Gastrocnemius medialis (tissue), 4 donors: ENCODE data around the gene UNK. TPM values are rescaled to one million over a fixed set of nuclear protein-coding genes. Genes with fewer than 3 reads are reported as not detected.

Source experiments
- ATAC-seq, 2 donors: fragments of 150-250 bp; one replicate each; pipeline ENCODE4 v1.9.1; 2016
- DNase-seq, 2 donors: peaks; one replicate each; pipeline ENCODE4 v3.0.0-alpha.2; 2019
- H3K27ac ChIP-seq, 4 donors: fragments of 200-600 bp; sonication (generic); 1 replicate in 1 of 4; 2 replicates in 3 of 4; pipeline ENCODE4 v1.5.1; 2016 to 2018; ENCODE audit warnings: mild to moderate bottlenecking in 2 of 4, moderate library complexity in 1 of 4
- H3K27me3 ChIP-seq, 3 donors: fragments of 200-600 bp; sonication (generic) in 2 of 3; 1 replicate in 1 of 3; 2 replicates in 2 of 3; pipeline versions ENCODE4 v1.5.1 to v1.6.0; 2016 to 2019; ENCODE audit warnings: mild to moderate bottlenecking in 1 of 3, moderate library complexity in 1 of 3
- H3K36me3 ChIP-seq, 2 donors: fragments of 200-600 bp; sonication (generic) in 1 of 2; one replicate each; pipeline ENCODE4 v1.5.1; 2017 to 2018
- H3K4me1 ChIP-seq, 2 donors: fragments of 200-600 bp; sonication (generic) in 1 of 2; one replicate each; pipeline ENCODE4 v1.5.1; 2016 to 2017; ENCODE audit warnings: mild to moderate bottlenecking in 2 of 2
- H3K4me3 ChIP-seq, 4 donors: fragments of 200-600 bp; sonication (generic) in 3 of 4; 1 replicate in 1 of 4; 2 replicates in 3 of 4; pipeline ENCODE4 v1.5.1; 2016 to 2019; ENCODE audit warnings: mild to moderate bottlenecking in 2 of 4
- H3K9me3 ChIP-seq, 3 donors: fragments of 200-600 bp; sonication (generic) in 2 of 3; 1 replicate in 1 of 3; 2 replicates in 2 of 3; pipeline ENCODE4 v1.5.1; 2016 to 2019
- POLR2A ChIP-seq, 2 donors: fragments of 450-650 bp; IDR thresholded peaks; one replicate each; pipeline ENCODE4 v1.6.1; 2017; ENCODE audit warnings: antibody characterized with exemption in 2 of 2, mild to moderate bottlenecking in 2 of 2, moderate library complexity in 2 of 2
- in situ Hi-C, 4 donors: fragments of 200-750 bp; cut with MboI; loops; one replicate each; pipeline versions ENCODE4 v1.15.0 to v1.8.0; 2017; ENCODE audit warnings: low sequenced_read_pairs in 4 of 4
- intact Hi-C: fragments of 100-400 bp; cut with DNase I; formaldehyde crosslinking; loops from one replicate; pipeline ENCODE4 v1.15.1; 2023; ENCODE audit warnings: low total_unique reads
- total RNA-seq, 4 donors: library from RNA; depleted of rRNA; stranded (reverse); fragments of >200 nt; gene quantifications; one replicate each; pipeline versions ENCODE4 v1.1.0 to v1.2.3, GENCODE V29; 2016
- TF ChIP-seq, protein P1 (sequence below), 5 experiments: fragments of 450-650 bp in 3 of 5; fragments of 200-600 bp in 2 of 5; sonication (generic) in 2 of 5; IDR thresholded peaks in 4 of 5; conservative IDR thresholded peaks in 1 of 5; 1 replicate in 4 of 5; 2 replicates in 1 of 5; pipeline ENCODE4 v1.5.1; 2016 to 2019; ENCODE audit warnings: antibody characterized with exemption in 5 of 5, mild to moderate bottlenecking in 3 of 5, moderate library complexity in 3 of 5

UNK gene
- total RNA-seq, 4 donors from 2014 or later, result 10.4 to 19.2 (median 13.1) TPM

DNA sequence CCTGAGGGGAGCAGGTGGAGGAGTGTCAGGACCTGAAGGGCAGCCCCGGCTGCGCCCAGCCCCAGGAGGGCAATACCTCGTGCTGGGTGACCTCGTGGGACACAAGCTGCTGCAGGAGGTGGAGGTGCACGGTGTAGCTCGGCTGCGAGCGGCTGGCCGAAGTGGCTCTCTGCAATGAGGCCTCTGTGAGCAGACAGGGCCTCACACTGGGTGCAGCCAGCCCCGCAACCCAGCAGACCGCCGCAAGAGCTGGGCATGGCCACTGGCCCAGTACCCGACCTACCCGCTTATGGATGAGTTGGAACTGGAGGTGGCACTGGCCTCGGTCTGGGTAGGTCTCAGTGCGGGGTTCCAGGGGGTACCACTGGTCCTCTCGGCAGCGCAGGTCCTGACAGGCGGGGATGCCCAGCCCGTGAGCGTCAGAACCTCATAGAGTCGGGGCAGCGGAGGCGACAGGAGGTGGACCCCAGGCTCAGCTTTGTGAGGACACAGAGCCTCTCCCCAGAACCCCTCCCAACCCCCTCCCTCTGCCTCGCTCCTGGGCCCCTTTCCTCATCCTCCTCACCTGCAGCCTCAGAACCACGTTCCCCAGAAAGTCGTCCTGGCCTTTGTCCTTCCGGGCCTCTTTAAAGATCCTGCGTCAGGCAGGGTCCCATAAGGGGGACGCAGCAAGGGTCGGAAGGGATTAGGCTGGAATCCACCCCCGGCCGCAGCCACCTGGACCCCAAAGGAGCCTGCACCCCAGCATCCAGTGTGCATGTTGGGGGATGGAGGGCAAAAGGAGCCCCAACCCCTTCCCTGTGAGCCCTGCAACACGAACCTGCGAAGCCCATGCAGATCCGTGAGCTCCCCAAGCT is 55.6 kb downstream of the UNK start:
- H3K4me3 ChIP-seq, result no peak overlapping the region
- H3K9me3 ChIP-seq, result no peaks in the 10 kb centered on the region
- intact Hi-C loops (no loop called here), in situ Hi-C loops (no loop called here)
- TF ChIP-seq POLR2A (IDR thresholded peaks at IDR 0.05), result no peak
- TF ChIP-seq, protein P1, sequence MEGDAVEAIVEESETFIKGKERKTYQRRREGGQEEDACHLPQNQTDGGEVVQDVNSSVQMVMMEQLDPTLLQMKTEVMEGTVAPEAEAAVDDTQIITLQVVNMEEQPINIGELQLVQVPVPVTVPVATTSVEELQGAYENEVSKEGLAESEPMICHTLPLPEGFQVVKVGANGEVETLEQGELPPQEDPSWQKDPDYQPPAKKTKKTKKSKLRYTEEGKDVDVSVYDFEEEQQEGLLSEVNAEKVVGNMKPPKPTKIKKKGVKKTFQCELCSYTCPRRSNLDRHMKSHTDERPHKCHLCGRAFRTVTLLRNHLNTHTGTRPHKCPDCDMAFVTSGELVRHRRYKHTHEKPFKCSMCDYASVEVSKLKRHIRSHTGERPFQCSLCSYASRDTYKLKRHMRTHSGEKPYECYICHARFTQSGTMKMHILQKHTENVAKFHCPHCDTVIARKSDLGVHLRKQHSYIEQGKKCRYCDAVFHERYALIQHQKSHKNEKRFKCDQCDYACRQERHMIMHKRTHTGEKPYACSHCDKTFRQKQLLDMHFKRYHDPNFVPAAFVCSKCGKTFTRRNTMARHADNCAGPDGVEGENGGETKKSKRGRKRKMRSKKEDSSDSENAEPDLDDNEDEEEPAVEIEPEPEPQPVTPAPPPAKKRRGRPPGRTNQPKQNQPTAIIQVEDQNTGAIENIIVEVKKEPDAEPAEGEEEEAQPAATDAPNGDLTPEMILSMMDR (IDR thresholded peaks at IDR 0.05 in 4 of 5, conservative IDR thresholded peaks at IDR 0.05 in 1 of 5), result no peak
- no peak for ATAC-seq
- H3K36me3 ChIP-seq, result peaks cover 0 to 20% of the 10 kb centered on the region in 2 donors
- H3K27ac ChIP-seq, result no peak overlapping the region
- DNase-seq, result no peak
- no peaks in the 10 kb centered on the region for H3K27me3 ChIP-seq
- peaks cover 5 to 9% of the 10 kb centered on the region in 2 donors for H3K4me1 ChIP-seq

DNA sequence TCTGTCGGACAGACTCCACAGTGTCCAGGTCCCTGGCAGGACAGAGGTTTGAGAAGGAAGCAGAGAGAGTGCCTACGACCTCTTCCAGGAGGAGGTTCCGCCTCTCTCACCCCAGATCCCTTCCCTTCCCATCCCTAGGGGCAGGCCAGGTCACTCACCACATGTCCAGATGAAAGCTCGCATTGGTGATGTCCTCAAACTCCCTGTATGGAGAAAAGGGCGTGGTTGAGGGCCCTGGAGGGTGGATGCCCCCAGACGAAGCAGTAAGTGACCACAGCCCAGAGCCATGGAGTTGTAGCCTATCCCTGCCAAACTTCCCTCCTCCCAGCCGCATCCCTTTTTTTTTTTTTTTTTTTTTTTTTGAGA is 56.2 kb downstream of the UNK start:
- TF ChIP-seq, protein P1 (IDR thresholded peaks at IDR 0.05 in 4 of 5, conservative IDR thresholded peaks at IDR 0.05 in 1 of 5), result no peak
- TF ChIP-seq POLR2A (IDR thresholded peaks at IDR 0.05), result no peak
- Histone ChIP-seq H3K9me3 (no peaks in the 10 kb centered on the region), H3K4me1 (peaks cover 11 to 15% of the 10 kb centered on the region in 2 donors), H3K27me3 (no peaks in the 10 kb centered on the region), H3K36me3 (peaks cover 0 to 21% of the 10 kb centered on the region in 2 donors), H3K27ac (no peak overlapping the region), H3K4me3 (no peak overlapping the region)
- in situ Hi-C loops (no loop called here), intact Hi-C loops (no loop called here)
- ATAC-seq (no peak), DNase-seq (no peak)

DNA sequence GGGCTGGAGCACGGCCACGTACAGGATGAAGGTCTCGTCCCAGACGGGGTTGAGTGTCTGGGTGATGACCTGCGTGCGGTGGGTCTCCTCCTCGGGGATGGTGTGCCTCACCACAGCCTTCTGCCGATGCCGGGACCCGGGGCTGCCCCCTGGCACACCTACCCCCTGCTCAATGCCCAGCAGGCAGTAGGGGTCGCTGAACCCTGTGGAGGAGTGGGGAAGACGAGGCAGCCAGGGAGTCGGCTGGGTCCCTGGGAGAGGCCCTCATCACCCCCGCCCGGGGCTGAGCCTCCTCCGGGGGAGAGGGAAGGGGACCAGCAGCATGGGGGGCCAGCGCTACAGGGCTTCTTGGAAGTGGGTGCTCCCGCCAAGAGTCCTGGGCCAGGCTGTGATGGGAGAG is 57.8 kb downstream of the UNK start:
- in situ Hi-C loops, result no loop called here

DNA sequence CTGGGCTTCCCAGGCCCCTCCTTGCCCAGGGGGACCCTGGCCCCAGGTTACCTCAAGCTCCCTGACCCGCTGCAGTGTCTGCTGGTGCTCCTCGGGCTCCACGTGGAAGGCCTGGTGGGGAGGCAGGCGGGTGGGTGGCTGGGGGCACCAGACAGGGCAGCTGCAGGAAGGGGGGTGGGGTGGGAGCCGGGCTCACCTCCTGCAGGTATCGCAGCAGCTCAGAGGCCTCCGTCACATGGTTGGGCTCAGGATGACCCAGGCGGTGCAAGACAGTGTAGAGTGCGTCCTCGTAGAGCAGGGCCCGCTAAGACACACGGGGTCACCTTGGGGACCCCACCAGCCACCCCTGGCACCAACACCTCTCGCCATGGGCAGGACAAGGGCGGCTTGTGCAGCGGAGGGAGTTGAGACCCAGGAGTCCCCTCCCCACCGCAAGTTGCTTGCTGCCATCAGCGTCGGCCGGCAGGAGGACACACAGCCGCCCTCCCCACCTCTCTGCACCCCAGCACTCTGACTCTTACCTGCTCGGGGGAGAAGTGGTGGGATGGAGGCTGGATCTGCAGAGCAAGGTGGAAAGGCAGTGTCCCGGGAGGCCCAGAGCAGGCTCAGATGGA is 58.5 kb downstream of the UNK start:
- Histone ChIP-seq H3K4me3 (peak overlapping the region in 1 of 4 donors; percentile 16), H3K27ac (peak overlapping the region in 3 of 4 donors; percentile 95 to 99 (median 95)), H3K9me3 (no peaks in the 10 kb centered on the region), H3K4me1 (peaks cover 34 to 35% of the 10 kb centered on the region in 2 donors), H3K27me3 (no peaks in the 10 kb centered on the region), H3K36me3 (peaks cover 0 to 34% of the 10 kb centered on the region in 2 donors)
- TF ChIP-seq, protein P1 (IDR thresholded peaks at IDR 0.05 in 4 of 5, conservative IDR thresholded peaks at IDR 0.05 in 1 of 5), result no peak
- TF ChIP-seq POLR2A (IDR thresholded peaks at IDR 0.05), result no peak
- DNase-seq, result no peak
- intact Hi-C loops, result no loop called here
- ATAC-seq, result no peak
- in situ Hi-C loops, result no loop called here

More for the DNA sequence above, 57.8 kb downstream of the UNK start:
- H3K9me3 ChIP-seq, result no peaks in the 10 kb centered on the region
- no peak for DNase-seq
- no peak overlapping the region for H3K27ac ChIP-seq
- intact Hi-C loops, result no loop called here
- no peak for ATAC-seq
- H3K36me3 ChIP-seq, result peaks cover 0 to 27% of the 10 kb centered on the region in 2 donors
- peaks cover 27 to 28% of the 10 kb centered on the region in 2 donors for H3K4me1 ChIP-seq
- no peak for TF ChIP-seq POLR2A (IDR thresholded peaks at IDR 0.05)
- TF ChIP-seq, protein P1 (IDR thresholded peaks at IDR 0.05 in 4 of 5, conservative IDR thresholded peaks at IDR 0.05 in 1 of 5), result no peak
- no peak overlapping the region for H3K4me3 ChIP-seq
- no peaks in the 10 kb centered on the region for H3K27me3 ChIP-seq
